Fibroblast of peridontal ligament (primary cell): ENCODE data around the gene STC2.

Source experiments
- DNase-seq: peaks from one replicate; pipeline ENCODE4 v3.0.0-alpha.2; 2010; ENCODE audit errors: extremely low read depth

The STC2 gene

GRCh38 chr5:173314166-173314952 lies 13.9 kb downstream of the STC2 start:
- no peak for DNase-seq

- DNase-seq, result no peak
Observed at GRCh38 chr5:173313351-173313801, 14.8 kb downstream of the STC2 start.

- no peak for DNase-seq
Observed at GRCh38 chr5:173312821-173313220, 15.4 kb downstream of the STC2 start.

- DNase-seq, result no peak
Observed at GRCh38 chr5:173311818-173312585, 16.2 kb downstream of the STC2 start.

GRCh38 chr5:173310861-173311785 lies 17.1 kb downstream of the STC2 start:
- peak; percentile 60 for DNase-seq

GRCh38 chr5:173310218-173310769 lies 17.9 kb downstream of the STC2 start:
- no peak for DNase-seq

GRCh38 chr5:173309731-173310130 lies 18.5 kb downstream of the STC2 start:
- DNase-seq, result no peak

GRCh38 chr5:173308226-173308625 lies 20.0 kb downstream of the STC2 start:
- peak; percentile 79 for DNase-seq

- DNase-seq, result no peak
Observed at GRCh38 chr5:173307695-173308094, 20.5 kb downstream of the STC2 start.

GRCh38 chr5:173306695-173307094 lies 21.5 kb downstream of the STC2 start:
- no peak for DNase-seq

GRCh38 chr5:173304591-173304988 lies 23.6 kb downstream of the STC2 start:
- no peak for DNase-seq

- DNase-seq, result no peak
Observed at GRCh38 chr5:173303878-173304590, 24.2 kb downstream of the STC2 start.

- peak; percentile 77 for DNase-seq
Observed at GRCh38 chr5:173302546-173303155, 25.6 kb downstream of the STC2 start.

- no peak for DNase-seq
Observed at GRCh38 chr5:173301695-173302545, 26.3 kb downstream of the STC2 start.

GRCh38 chr5:173300389-173301047 lies 27.7 kb downstream of the STC2 start:
- no peak for DNase-seq

GRCh38 chr5:173299820-173300219 lies 28.4 kb downstream of the STC2 start:
- DNase-seq, result no peak

GRCh38 chr5:173298213-173298926 lies 29.8 kb downstream of the STC2 start:
- no peak for DNase-seq

- DNase-seq, result no peak
Observed at GRCh38 chr5:173297813-173298212, 30.4 kb downstream of the STC2 start.
